ENCODE data around the gene KCNQ5. TPM values are rescaled to one million over a fixed set of nuclear protein-coding genes. Genes with fewer than 3 reads are reported as not detected.

The KCNQ5 gene
- total RNA-seq, 1 experiment from 2014 or later = 2.0 TPM

GRCh38 chr6:72643214-72643613 lies 21.4 kb downstream of the KCNQ5 start:
- no peak for ATAC-seq

GRCh38 chr6:72646604-72647485 lies 25.0 kb downstream of the KCNQ5 start:
- H3K27ac Mint-ChIP-seq = no peak overlapping the region
- no peaks in the 10 kb centered on the region for H3K9me3 Mint-ChIP-seq
- H3K4me1 Mint-ChIP-seq = peaks cover 13% of the 10 kb centered on the region
- no peak overlapping the region for H3K4me3 Mint-ChIP-seq
- TF ChIP-seq KAT7 (CRISPR knock-in tag; IDR thresholded peaks at IDR 0.05; ENCODE audit: borderline replicate concordance) (no peak), JAZF1 (CRISPR knock-in tag; IDR thresholded peaks at IDR 0.05) (no peak), CREB1 (CRISPR knock-in tag; IDR thresholded peaks at IDR 0.05) (no peak), EMX1 (CRISPR knock-in tag; IDR thresholded peaks at IDR 0.05) (no peak), NR2C2 (CRISPR knock-in tag; IDR thresholded peaks at IDR 0.05) (no peak), ZNF219 (CRISPR knock-in tag; IDR thresholded peaks at IDR 0.05; ENCODE audit: borderline replicate concordance) (no peak), NFE2L1 (CRISPR knock-in tag; IDR thresholded peaks at IDR 0.05) (no peak), ZMAT4 (CRISPR knock-in tag; IDR thresholded peaks at IDR 0.05) (no peak), OVOL2 (CRISPR knock-in tag; IDR thresholded peaks at IDR 0.05; ENCODE audit: borderline replicate concordance) (no peak), ZNF121 (CRISPR knock-in tag; IDR thresholded peaks at IDR 0.05) (no peak), MYBL2 (CRISPR knock-in tag; IDR thresholded peaks at IDR 0.05) (no peak)
- TF ChIP-seq, protein P1, sequence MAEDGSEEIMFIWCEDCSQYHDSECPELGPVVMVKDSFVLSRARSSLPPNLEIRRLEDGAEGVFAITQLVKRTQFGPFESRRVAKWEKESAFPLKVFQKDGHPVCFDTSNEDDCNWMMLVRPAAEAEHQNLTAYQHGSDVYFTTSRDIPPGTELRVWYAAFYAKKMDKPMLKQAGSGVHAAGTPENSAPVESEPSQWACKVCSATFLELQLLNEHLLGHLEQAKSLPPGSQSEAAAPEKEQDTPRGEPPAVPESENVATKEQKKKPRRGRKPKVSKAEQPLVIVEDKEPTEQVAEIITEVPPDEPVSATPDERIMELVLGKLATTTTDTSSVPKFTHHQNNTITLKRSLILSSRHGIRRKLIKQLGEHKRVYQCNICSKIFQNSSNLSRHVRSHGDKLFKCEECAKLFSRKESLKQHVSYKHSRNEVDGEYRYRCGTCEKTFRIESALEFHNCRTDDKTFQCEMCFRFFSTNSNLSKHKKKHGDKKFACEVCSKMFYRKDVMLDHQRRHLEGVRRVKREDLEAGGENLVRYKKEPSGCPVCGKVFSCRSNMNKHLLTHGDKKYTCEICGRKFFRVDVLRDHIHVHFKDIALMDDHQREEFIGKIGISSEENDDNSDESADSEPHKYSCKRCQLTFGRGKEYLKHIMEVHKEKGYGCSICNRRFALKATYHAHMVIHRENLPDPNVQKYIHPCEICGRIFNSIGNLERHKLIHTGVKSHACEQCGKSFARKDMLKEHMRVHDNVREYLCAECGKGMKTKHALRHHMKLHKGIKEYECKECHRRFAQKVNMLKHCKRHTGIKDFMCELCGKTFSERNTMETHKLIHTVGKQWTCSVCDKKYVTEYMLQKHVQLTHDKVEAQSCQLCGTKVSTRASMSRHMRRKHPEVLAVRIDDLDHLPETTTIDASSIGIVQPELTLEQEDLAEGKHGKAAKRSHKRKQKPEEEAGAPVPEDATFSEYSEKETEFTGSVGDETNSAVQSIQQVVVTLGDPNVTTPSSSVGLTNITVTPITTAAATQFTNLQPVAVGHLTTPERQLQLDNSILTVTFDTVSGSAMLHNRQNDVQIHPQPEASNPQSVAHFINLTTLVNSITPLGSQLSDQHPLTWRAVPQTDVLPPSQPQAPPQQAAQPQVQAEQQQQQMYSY (CRISPR knock-in tag; IDR thresholded peaks at IDR 0.05) = no peak
- TF ChIP-seq, protein P2, sequence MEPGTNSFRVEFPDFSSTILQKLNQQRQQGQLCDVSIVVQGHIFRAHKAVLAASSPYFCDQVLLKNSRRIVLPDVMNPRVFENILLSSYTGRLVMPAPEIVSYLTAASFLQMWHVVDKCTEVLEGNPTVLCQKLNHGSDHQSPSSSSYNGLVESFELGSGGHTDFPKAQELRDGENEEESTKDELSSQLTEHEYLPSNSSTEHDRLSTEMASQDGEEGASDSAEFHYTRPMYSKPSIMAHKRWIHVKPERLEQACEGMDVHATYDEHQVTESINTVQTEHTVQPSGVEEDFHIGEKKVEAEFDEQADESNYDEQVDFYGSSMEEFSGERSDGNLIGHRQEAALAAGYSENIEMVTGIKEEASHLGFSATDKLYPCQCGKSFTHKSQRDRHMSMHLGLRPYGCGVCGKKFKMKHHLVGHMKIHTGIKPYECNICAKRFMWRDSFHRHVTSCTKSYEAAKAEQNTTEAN (CRISPR knock-in tag; IDR thresholded peaks at IDR 0.05) = no peak
- TF ChIP-seq, protein P3, sequence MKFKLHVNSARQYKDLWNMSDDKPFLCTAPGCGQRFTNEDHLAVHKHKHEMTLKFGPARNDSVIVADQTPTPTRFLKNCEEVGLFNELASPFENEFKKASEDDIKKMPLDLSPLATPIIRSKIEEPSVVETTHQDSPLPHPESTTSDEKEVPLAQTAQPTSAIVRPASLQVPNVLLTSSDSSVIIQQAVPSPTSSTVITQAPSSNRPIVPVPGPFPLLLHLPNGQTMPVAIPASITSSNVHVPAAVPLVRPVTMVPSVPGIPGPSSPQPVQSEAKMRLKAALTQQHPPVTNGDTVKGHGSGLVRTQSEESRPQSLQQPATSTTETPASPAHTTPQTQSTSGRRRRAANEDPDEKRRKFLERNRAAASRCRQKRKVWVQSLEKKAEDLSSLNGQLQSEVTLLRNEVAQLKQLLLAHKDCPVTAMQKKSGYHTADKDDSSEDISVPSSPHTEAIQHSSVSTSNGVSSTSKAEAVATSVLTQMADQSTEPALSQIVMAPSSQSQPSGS (CRISPR knock-in tag; IDR thresholded peaks at IDR 0.05; ENCODE audit: borderline replicate concordance, low read depth) = no peak
- TF ChIP-seq, protein P4, sequence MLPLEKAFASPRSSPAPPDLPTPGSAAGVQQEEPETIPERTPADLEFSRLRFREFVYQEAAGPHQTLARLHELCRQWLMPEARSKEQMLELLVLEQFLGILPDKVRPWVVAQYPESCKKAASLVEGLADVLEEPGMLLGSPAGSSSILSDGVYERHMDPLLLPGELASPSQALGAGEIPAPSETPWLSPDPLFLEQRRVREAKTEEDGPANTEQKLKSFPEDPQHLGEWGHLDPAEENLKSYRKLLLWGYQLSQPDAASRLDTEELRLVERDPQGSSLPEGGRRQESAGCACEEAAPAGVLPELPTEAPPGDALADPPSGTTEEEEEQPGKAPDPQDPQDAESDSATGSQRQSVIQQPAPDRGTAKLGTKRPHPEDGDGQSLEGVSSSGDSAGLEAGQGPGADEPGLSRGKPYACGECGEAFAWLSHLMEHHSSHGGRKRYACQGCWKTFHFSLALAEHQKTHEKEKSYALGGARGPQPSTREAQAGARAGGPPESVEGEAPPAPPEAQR (CRISPR knock-in tag; IDR thresholded peaks at IDR 0.05) = no peak
- ATAC-seq = no peak
- CTCF ChIA-PET = interaction anchor here (0.9 kb wide), 1 partner anchor 235 kb away, joined by 3 read pairs; no protein-coding TSS in a partner anchor
- DNase-seq (ENCODE audit: low spot score) = no peak
- POLR2A ChIA-PET = no interaction called here
- no peaks in the 10 kb centered on the region for H3K36me3 Mint-ChIP-seq
- H3K27me3 Mint-ChIP-seq (ENCODE audit: low read depth) = no peaks in the 10 kb centered on the region

More at GRCh38 chr6:72643214-72643613, 21.4 kb downstream of the KCNQ5 start:
- DNase-seq (ENCODE audit: low spot score) = no peak
- Mint-ChIP-seq H3K4me1 (peaks cover 6% of the 10 kb centered on the region), H3K4me3 (no peak overlapping the region), H3K27ac (no peak overlapping the region), H3K27me3 (ENCODE audit: low read depth) (no peaks in the 10 kb centered on the region), H3K9me3 (no peaks in the 10 kb centered on the region), H3K36me3 (no peaks in the 10 kb centered on the region)
- CTCF ChIA-PET = no interaction called here
- TF ChIP-seq MXD4 (CRISPR knock-in tag; IDR thresholded peaks at IDR 0.05; ENCODE audit: borderline replicate concordance) (no peak), MYBL2 (CRISPR knock-in tag; IDR thresholded peaks at IDR 0.05) (no peak), NFYB (CRISPR knock-in tag; conservative IDR thresholded peaks at IDR 0.05; ENCODE audit: low read depth) (no peak), FOXK1 (CRISPR knock-in tag; IDR thresholded peaks at IDR 0.05) (no peak), SOX15 (CRISPR knock-in tag; IDR thresholded peaks at IDR 0.05) (no peak), HMGA2 (CRISPR knock-in tag; IDR thresholded peaks at IDR 0.05) (no peak)
- TF ChIP-seq, protein P5, sequence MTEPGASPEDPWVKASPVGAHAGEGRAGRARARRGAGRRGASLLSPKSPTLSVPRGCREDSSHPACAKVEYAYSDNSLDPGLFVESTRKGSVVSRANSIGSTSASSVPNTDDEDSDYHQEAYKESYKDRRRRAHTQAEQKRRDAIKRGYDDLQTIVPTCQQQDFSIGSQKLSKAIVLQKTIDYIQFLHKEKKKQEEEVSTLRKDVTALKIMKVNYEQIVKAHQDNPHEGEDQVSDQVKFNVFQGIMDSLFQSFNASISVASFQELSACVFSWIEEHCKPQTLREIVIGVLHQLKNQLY (CRISPR knock-in tag; IDR thresholded peaks at IDR 0.05) = no peak
- POLR2A ChIA-PET = no interaction called here

All from WTC11 (cell line).